Hematopoietic multipotent progenitor cell treated with erythropoietin and hydrocortisone succinate and interleukin-3 and kit ligand, for 17 days (in vitro differentiated cells): Measurements from ENCODE around the gene WNK2.
"Not testable (repeated sequence)": the region's sequence is repeated elsewhere in the genome, so short reads cannot be mapped to it uniquely, and the experiment has no call there.

ENCODE experiments used
- DNase-seq: peaks from one replicate; pipeline ENCODE4 v3.0.0-alpha.2; 2015; ENCODE audit warnings: low spot score

The WNK2 gene

DNA sequence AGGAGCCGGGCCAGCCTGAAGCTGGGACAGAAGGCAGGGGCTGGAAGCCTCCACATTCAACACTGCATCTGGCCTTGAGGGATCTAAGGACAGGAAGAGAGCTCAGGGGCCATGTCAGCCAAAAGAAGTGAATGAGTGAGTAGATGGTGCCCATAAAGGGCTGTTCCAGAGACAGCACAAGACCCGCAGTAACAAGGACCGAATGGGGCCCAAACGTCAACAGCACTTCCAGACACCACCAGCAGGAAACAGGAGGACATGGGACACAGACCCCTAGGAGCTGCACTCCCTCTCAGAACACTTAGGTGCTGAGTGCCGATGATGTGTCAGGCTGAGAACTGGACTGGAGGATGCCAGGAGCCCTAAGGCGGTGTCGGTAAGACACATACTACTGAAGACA is 152.8 kb downstream of the WNK2 start:
- DNase-seq = no peak

DNA sequence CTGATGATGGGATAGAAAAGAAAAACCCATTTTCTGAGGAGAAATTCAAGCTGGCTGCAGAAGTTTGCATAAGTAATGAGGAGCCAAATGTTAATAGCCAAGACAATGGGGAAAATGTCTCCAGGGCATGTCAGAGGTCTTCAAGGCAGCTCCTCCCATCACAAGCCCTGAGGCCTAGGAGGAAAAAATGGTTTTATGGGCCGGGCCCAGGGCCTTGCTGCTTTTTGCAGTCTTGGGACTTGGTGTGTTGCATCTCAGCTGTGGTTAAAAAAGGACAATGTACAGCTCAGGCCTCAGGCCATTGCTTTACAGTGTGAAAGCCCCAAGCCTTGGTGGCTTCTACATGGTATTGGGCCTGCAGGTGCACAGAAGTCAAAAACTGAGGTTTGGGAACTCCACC is 154.3 kb downstream of the WNK2 start:
- not testable (repeated sequence) for DNase-seq

DNA sequence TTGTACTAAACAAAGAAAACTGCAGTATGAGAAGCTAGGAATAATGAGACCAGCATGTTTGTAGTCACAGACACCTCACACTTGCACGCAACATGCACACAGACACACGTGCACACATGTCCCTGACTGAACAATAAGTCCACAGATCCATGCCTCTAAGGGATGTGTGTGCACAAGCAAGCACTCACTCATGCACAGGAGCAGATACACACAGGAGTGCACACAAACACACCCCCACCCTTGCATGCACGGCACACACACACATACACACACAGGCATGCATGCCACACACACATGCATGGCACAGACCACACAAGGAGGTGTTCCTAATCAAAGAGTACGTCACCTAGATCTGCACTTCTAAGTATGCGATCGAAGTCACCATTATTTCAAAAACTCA is 156.2 kb downstream of the WNK2 start:
- DNase-seq = no peak

DNA sequence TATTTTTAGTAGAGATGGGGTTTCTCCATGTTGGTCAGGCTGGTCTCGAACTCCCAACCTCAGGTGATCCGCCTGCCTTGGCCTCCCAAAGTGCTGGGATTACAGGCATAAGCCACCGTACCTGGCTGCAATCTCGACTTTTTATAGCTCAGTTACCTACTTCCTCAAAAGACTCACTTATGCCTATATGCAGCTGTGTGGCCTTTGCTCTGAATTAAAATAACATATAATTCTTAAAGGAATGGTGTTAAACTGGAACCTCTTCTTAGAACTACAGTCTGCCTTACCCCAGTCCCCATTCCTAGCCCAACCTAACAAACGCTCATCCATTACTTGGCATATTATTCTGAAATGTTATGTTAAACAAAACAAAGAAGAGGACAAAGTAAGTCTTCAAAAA is 157.9 kb downstream of the WNK2 start:
- DNase-seq = not testable (repeated sequence)

DNA sequence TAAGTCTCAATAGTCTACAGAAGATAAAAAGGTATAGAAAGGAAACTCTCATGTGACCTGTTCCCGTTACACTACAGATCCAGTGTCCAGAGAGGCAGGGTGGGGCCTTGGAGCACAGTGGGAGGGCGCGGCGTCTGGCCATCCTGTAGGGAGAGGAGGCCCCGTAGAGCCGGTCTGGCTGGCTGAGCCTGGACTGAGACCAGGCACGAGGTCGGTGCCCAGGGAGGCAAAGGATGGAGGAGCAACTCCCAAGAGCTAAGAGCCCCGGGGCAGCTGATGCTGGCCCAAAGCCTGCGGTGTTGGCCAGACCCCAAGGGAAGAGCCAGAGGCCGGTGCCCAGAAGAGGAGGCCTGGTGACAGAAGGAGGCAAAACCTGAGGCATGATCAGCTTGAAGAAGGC is 158.5 kb downstream of the WNK2 start:
- DNase-seq = not testable (repeated sequence)

DNA sequence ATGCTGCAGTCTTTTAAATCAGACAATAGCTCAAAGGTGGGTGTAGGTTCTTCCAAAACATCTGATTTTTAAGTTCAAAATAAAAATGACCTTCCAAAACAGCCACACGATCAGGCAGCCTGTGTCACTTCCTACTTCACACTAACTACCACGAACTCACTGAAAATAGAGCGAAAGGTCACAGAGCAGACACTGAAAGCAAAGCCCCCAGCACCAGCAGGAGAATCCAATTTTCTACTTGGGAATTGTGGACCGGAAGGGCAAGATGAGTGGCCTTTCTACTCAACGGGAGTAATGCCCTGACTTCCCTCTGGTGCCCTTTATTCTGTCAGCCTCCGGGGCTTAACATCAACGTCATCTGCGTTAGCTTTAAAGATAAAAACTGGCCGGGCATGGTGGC is 159.7 kb downstream of the WNK2 start:
- no peak for DNase-seq

DNA sequence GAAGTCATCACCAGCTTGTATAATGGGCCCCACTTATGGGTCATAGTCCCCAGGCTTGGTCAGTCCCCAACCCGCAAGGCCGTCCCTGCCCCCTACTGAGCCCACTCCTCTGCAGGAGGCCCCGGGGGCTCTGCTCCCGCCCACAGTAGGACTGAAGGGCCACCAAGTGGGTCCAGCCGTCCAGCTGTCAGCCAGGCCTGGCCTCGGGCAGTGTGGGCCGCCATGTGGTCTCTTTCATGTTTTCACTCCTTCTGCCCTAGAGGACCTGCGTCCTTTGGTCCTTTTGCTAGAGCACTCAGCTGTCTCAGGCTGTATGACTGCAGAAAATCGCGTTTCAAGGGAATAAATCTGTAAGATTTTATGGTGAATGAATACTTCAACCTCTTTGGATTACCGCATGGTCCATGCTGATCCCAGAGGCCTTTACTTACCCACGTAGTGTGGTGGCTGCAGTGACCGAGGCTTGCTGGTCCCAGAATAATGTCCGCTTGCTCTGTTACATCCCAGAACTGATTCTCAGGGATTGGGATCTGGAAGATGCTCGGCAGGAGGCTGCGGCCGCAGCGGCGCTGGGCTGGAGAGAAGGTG is 161.8 kb downstream of the WNK2 start:
- DNase-seq = no peak

DNA sequence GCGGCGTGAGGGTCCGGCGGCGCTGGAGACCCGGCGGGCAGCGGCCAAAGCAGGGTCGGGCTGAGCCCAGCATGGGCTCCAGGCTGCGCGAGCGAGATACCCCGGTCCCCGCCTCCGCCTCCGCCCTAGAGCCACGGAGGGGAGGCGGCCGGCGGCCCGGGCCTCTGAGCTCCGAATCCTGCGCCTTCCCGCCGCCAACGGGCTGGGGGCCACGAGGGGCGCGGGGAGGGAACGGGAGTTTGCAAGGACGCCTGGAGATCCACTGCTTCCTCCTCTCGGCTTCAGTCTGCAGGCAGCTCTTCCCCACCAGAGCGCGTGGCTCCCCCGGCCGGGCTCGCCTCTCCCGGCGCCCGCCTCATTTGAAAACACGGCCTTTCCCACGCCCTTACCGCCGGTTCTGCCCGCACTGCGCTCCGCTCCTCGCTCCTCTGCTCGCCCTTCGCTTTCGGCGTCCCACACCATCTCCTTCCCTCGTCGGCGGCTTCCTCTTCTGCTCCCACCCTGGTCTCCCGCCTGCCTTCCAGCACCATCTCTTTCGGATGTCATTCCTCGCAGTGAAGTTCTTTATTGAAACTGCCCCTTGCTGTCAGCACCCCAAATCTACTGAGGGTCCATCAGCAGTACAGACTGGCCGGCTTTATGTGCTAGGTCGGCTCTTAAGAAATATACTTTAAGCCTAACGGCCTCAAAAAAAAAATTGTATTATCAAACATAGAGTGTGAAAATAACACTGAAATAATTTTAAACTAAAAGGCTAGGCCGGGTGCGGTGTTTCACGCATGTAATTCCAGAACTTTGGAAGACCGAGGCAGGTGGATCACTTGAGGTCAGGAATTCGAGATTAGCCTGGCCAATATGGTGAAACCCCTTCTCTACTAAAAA is 162.5 kb downstream of the WNK2 start:
- DNase-seq = no peak

DNA sequence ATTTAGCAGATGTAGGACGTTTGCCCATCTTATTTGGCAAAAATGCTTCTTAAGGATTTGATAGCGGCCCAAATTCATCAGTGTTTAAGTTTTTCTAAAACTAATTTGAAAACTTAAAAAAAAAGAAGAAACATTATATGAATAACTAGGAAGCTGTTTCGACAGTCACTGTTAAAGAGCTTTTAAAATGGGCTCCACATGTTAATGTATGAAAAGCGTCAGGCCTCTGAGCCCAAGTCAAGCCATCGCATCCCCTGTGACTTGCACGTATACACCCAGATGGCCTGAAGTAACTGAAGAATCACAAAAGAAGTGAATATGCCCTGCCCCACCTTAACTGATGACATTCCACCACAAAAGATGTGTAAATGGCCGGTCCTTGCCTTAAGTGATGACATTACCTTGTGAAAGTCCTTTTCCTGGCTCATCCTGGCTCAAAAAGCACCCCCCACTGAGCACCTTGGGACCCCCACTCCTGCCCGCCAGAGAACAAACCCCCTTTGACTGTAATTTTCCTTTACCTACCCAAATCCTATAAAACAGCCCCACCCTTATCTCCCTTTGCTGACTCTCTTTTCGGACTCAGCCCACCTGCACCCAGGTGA is 163.5 kb downstream of the WNK2 start:
- DNase-seq = not testable (repeated sequence)

DNA sequence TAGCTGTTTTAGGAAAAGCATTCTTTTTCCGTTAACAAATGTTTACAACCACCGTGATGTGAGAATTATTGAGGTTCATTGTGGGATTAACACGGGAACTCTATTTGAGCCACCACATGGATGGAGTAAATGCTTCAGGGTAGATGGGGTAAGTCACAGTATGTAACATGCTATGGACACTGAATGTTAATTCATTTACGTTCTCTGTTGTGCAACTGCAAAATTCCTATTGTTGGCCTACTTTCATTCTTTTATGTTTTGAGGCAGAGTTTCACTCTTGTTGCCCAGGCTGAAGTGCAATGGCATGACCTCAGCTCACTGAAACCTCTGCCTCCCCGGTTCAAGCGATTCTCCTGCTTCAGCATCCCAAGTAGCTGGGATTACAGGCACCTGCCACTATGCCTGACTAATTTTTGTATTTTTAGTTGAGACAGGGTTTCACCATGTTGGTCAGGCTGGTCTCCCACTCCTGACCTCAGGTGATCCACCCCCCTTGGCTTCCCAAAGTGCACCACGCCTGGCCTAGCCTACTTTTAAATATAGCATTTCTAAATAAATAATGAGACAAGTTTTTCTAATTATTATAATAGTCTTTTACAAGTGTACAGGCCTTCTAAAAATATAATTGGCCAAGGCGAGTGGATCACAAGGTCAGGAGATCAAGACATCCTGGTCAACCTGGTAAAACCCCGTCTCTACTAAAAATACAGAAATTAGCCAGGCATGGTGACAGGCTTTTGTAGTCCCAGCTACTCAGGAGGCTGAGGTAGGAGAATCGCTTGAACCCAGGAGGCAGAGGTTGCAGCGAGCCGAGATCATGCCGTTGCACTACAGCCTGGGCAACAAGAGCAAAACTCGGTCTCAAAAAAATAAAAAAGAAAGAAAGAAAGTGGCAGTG is 169.7 kb downstream of the WNK2 start:
- not testable (repeated sequence) for DNase-seq

DNA sequence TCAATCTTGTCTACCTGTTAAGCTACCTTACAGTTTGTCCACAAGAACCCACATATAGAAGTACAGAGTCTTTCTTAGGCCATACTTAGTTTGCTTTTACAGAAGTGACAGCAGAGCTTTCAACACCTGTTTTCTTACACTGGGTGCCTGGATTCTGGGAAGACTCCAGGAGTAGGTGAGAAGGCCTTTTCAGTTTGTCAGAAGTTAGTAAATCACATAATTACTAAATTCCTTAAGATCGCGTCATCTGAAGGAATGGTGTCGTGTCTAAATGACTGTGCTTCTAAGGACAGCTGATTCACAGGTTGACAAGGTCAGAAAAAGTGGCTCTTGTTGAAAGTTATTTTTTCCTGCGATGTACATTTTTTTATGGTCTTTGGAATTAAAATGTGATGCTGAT is 170.5 kb downstream of the WNK2 start:
- no peak for DNase-seq

DNA sequence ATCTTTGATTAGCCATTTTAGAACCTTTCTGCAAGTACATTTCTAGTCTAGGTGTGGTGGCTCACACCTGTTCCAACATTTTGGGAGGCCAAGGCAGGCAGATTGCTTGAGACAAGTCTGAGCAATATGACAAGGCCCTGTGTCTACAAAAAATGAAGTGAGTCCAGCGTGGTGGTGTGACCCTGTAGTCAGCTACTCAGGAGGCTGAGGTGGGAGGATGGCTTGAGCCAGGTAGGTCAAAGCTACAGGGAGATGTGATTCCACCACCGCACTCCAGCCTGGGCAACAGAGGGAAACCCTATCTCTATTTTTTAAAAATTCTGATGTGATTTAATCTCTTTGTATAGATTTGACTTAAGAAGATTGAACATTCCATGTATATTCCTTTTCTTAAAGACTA is 171.9 kb downstream of the WNK2 start:
- no peak for DNase-seq

DNA sequence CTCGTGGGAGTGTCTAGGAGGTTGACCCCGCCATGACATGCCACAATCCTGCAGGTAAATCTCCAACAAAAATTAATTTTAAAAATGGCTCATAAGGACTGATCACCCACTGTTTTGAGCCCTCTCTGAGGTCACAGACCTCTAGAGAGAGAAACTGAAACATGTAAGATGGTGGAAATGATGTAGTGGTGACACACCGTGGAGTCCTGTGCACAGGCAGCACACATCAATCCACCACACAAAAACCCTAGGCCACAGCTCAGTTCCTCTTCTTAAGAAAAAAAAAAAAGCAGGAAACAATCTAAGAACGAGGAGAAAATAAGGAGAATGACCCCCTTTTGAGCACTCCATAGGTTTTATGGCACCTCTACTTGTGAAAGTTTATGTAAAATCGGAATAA is 173.7 kb downstream of the WNK2 start:
- no peak for DNase-seq

DNA sequence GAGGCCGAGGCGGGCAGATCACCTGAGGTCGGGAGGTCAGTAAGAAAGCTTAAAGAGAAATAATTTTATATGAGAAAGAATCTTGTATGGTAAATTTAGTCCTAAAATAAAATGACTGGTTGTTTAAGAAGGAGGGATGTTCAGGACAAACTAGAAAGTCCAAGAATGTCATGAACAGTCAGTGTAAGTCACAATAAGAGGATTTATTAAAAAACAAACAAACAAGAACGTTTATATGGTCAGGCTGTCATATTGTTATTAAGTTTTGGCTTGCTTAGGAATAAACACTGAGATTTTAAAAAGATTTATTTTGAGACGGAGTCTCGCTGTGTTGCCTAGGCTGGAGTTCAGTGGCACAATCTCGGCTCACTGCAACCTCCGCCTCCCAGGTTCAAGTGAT is 176.0 kb downstream of the WNK2 start:
- DNase-seq = not testable (repeated sequence)

DNA sequence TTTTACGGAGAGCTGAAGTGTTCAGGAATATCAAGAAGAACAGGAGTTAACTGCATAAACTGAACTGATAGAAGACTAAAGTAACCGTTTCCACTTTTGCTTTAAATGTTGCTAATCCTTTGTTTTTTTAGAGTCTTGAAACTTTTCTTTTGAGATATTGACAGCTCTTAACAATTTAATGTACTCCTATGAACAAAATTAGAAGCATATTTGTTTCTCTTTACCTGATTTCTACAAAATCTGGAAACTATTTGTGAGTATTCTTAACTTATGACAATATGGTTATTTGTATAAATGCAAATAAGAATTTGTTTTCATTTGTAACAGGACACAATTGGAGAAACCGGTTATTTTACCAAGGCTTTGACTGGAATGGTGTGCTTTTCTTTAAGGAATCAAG is 178.1 kb downstream of the WNK2 start:
- no peak for DNase-seq

DNA sequence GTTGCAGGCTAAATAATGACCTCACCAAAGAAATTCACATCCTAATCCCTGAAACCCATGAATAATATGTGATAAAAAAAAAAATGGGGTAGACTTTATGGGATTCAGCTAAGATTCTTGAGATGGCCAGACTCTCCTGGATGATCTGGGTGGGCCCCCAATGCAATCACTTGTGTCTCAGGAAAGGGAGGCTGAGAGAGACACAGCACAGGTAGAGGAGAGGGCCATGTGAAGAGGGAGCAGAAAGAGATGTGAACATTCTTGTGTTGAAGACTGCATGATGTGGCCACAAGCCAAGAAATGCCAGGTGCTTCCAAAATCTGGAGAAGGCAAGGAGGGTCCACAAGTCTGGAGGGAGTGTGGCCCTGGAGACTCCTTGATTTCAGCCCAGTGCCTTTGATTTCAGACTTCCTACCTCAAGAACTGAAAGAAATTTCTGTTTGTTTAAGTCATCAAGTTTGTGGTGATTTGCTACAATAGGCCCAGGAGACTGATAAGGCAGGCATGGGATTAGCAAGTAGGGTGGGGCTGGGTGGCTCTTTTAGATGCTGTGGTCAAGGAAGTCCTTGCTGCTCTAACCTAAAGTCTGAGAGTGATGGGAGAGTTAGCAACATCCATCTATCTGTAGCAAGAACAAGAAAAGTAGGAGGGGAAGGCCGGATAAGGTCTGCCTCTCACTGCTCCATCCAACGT is 180.9 kb downstream of the WNK2 start:
- no peak for DNase-seq

DNA sequence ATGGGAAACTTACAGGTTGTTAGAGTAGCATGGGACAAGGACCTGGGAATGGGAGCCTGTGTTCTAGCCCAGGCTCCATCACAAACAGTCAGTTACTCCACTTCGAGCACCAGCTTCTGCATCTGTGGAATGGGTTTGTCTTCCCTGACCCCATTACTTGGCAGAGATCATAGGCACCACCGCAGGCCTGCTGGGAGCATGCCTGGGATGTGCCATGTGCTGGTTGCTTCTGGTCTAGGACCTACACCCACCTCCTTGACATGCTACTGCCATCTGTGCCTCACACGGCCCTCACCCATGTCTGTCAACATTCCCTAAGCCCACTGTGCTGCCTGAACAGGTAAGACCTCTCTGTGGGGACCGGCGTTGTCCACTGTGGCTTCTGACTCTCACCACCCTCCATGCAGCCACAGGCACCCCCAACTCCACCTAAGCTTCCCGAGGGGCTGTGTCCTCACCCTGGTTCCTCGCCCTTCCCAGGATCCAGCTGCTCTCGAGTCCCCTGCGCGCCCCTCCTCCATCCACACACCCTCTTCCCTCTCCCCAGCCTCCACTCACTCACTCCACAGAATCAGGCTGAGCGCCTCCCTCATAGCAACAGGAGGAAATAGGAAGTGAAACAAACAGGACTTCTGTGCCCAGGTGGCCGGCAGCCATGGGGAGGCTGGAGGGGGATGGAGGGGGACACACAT is 181.6 kb downstream of the WNK2 start:
- DNase-seq = no peak

DNA sequence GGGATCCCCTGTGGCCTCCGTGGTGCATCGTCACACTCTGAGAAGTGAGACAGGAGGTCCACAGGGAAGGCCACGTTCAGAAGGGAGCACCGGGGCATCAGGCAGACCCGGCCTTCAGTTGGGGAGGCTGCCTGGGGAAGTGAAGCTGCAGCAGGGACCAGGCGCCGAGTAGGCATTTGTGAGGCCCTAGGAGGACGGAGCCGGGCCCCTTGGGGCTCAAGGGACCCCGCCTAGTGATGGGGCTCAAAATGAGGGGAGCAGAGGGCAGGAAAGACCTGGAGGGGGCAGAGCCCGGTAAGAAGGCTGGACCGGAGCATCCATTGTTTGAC is 182.1 kb downstream of the WNK2 start:
- DNase-seq = no peak

DNA sequence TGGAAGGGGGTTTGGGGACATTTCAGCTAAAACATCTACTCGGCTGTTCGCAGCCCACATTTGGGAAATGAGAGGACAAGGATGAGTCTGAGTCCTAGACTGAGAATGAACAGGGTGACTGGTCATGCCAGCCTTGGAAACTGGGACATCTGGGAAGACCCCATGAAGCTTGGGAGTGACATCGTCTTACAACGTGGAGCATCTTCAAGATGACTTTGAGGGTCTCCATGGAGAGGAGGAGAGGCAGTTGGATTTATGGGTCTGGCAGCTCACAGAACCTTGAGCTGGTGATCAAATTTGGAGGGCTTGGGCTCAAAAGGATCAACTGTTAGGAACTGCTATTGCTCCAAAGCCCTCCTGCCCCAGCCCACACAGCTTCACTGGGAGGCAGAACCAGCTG is 182.5 kb downstream of the WNK2 start:
- DNase-seq = not testable (repeated sequence)

DNA sequence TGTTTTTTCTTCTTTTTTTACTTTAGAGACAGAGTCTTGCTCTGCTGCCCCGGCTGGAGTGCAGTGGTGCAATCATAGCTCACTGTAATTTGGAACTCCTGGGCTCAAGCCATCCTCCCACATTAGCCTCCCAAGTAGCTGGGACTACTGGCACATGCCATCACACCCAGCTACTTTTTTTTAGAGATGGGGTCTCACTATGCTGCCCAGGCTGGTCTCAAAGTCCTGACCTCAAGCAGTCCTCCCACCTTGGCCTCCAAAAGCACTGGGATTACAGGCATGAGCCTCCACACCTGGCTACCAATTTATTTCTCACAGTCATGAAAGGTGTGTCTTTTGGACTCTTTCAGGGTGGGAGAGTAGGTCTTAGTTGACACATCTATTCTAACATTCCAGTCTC is 184.5 kb downstream of the WNK2 start:
- no peak for DNase-seq

DNA sequence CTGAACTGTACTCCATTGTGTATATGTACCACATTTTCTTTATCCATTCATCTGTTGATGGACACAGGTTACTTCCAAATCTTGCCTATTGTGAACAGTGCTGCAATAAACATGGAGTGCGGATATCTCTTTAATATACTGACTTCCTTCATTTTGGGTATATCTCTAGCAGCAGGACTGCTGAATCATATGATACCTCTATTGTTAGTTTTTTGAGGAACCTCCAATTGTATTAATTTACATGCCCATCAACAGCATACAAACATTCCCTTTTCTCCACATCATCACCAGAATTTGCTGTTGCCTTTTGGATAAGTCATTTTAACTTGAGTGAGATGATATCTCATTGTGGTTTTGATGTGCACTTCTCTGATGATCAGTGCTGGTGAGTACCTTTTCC is 185.7 kb downstream of the WNK2 start:
- DNase-seq = no peak
